Endothelial cell of umbilical vein (primary cell): ENCODE results near the gene LCP1. TPM values are rescaled to one million over a fixed set of nuclear protein-coding genes. Genes with fewer than 3 reads are reported as not detected.

Experiments
- BruUV-seq: library from RNA; stranded (reverse); fragments of 400-500 nt; replicated peaks from 2 replicates; lab custom pipeline; 2021; lab: Mats Ljungman, UMichigan
- CTCF ChIA-PET: fragments of 300-600, 350-600 bp; sonication (Branson Sonifier 250); formaldehyde crosslinking; loops from one replicate; lab custom pipeline; 2021; ENCODE audit warnings: antibody characterized with exemption, inconsistent platforms; lab: Charles Lee
- POLR2A ChIA-PET: fragments of 300-600, 350-600 bp; sonication (Branson Sonifier 250); formaldehyde crosslinking; loops from one replicate; lab custom pipeline; 2021; ENCODE audit warnings: antibody characterized with exemption, inconsistent platforms; lab: Charles Lee
- DNase-seq: peaks from one replicate; pipeline ENCODE4 v3.0.0-alpha.2; 2011; ENCODE audit warnings: low read depth, low spot score
- FAIRE-seq: peaks from 2 replicates; lab custom pipeline; 2011; peaks lifted over from hg19 to GRCh38; lab: Jason Lieb, UNC
- H2AFZ ChIP-seq: 2 replicates; pipeline ENCODE4 v1.6.0; 2012; ENCODE audit warnings: low read depth, low read length, control low read depth, inconsistent platforms
- H3K27ac ChIP-seq: 2 replicates; pipeline ENCODE4 v1.5.1; 2011; ENCODE audit warnings: low read depth, mild to moderate bottlenecking, control low read depth, low read length, moderate library complexity; ENCODE audit not compliant: insufficient read depth
- H3K27me3 ChIP-seq, 2 experiments: 2 replicates each; pipeline versions ENCODE4 v1.6.0 to v1.6.1; 2011; ENCODE audit warnings: low read length in 2 of 2, mixed read lengths in 1 of 2; ENCODE audit not compliant: control insufficient read depth in 2 of 2, insufficient read depth in 2 of 2
- H3K36me3 ChIP-seq, 2 experiments: 2 replicates in 1 of 2; 3 replicates in 1 of 2; pipeline ENCODE4 v1.5.1; 2011; ENCODE audit warnings: low read length in 2 of 2, mild to moderate bottlenecking in 1 of 2, moderate library complexity in 1 of 2; ENCODE audit not compliant: control insufficient read depth in 2 of 2, insufficient read depth in 2 of 2; ENCODE audit errors: extremely low read depth in 1 of 2
- H3K4me1 ChIP-seq: 3 replicates; pipeline ENCODE4 v1.5.1; 2011; ENCODE audit warnings: mild to moderate bottlenecking, low read length; ENCODE audit not compliant: control insufficient read depth, insufficient read depth; ENCODE audit errors: extremely low read depth
- H3K4me2 ChIP-seq: 2 replicates; pipeline ENCODE4 v1.6.1; 2011; ENCODE audit warnings: low read length, control low read depth, mixed read lengths; ENCODE audit not compliant: insufficient read depth
- H3K4me3 ChIP-seq, 3 experiments: fragments of 200-600 bp in 1 of 3; sonication (generic), shearing (Covaris generic) in 1 of 3; replicated peaks in 1 of 3; 2 replicates each; pipeline ENCODE4 v1.5.1; 2011 to 2016; ENCODE audit warnings: control low read depth in 3 of 3, low read length in 3 of 3, mild to moderate bottlenecking in 2 of 3, inconsistent platforms in 1 of 3, low read depth in 1 of 3, moderate library complexity in 1 of 3; ENCODE audit not compliant: insufficient read depth in 1 of 3
- H3K79me2 ChIP-seq: 2 replicates; pipeline ENCODE4 v1.6.0; 2012; ENCODE audit warnings: low read length, inconsistent platforms; ENCODE audit not compliant: control insufficient read depth, insufficient read depth
- H3K9ac ChIP-seq: replicated peaks from 2 replicates; pipeline ENCODE3; 2011; ENCODE audit warnings: low read length, control low read depth; ENCODE audit not compliant: insufficient read depth; ENCODE audit errors: extremely low read depth
- H3K9me1 ChIP-seq: replicated peaks from 3 replicates; pipeline ENCODE4 v1.6.0; 2011; ENCODE audit warnings: mild to moderate bottlenecking, low read length; ENCODE audit not compliant: control insufficient read depth, insufficient read depth; ENCODE audit errors: extremely low read depth
- H3K9me3 ChIP-seq: replicated peaks from 2 replicates; pipeline ENCODE4 v1.5.1; 2012; ENCODE audit warnings: low read length, inconsistent platforms; ENCODE audit not compliant: control insufficient read depth, insufficient read depth
- H4K20me1 ChIP-seq: replicated peaks from 2 replicates; pipeline ENCODE3; 2011; ENCODE audit warnings: mild to moderate bottlenecking, low read length; ENCODE audit not compliant: control insufficient read depth, insufficient read depth; ENCODE audit errors: extremely low read depth
- EZH2 ChIP-seq: IDR thresholded peaks from 2 replicates; pipeline ENCODE4 v1.6.1; 2012; ENCODE audit warnings: borderline replicate concordance, low read depth, mild to moderate bottlenecking, moderate library complexity, low read length, inconsistent platforms; ENCODE audit not compliant: severe bottlenecking
- FOS ChIP-seq: IDR thresholded peaks from 2 replicates; pipeline ENCODE4 v1.6.1; 2011; ENCODE audit warnings: mild to moderate bottlenecking, low read length, moderate library complexity, borderline replicate concordance; ENCODE audit not compliant: insufficient read depth
- GATA2 ChIP-seq: IDR thresholded peaks from 2 replicates; pipeline ENCODE4 v1.7.0; 2011; ENCODE audit warnings: low read depth, mild to moderate bottlenecking, moderate library complexity, mixed read lengths, low read length; ENCODE audit not compliant: insufficient read length, insufficient read depth
- JUN ChIP-seq: IDR thresholded peaks from 2 replicates; pipeline ENCODE4 v1.6.1; 2011; ENCODE audit warnings: borderline replicate concordance, low read depth; ENCODE audit not compliant: insufficient read length, insufficient read depth
- MYC ChIP-seq: IDR thresholded peaks from one replicate; pipeline ENCODE4 v1.6.1; 2011; ENCODE audit warnings: mild to moderate bottlenecking, low read depth, low read length
- POLR2A ChIP-seq: IDR thresholded peaks from 2 replicates; pipeline ENCODE4 v1.6.1; 2012; ENCODE audit warnings: low read depth, mild to moderate bottlenecking, control low read depth, low read length
- POLR2AphosphoS5 ChIP-seq: IDR thresholded peaks from 2 replicates; pipeline ENCODE4 v1.6.1; 2012; ENCODE audit warnings: low read depth, mild to moderate bottlenecking, control low read depth, low read length, moderate library complexity; ENCODE audit not compliant: insufficient read depth
- dilution Hi-C: fragments of 300-500 bp; cut with MboI; formaldehyde crosslinking; loops from one replicate; pipeline ENCODE4 v1.15.0; 2019; ENCODE audit warnings: low sequenced_read_pairs; ENCODE audit not compliant: extremely low pct_ligation_motif_present
- intact Hi-C: fragments of 100-400 bp; cut with micrococcal nuclease; formaldehyde crosslinking; loops from one replicate; pipeline ENCODE4 v1.10.0; 2022
- polyA plus RNA-seq, 4 experiments: library from polyadenylated mRNA; depleted of rRNA in 3 of 4; stranded (reverse) in 3 of 4; unstranded in 1 of 4; fragments of >200 nt; gene quantifications; 2 replicates each; pipeline versions ENCODE4 v1.2.1 to v1.2.3, GENCODE V29; 2011 to 2012; ENCODE audit warnings: missing spikeins in 1 of 4
- total RNA-seq: library from RNA; stranded (reverse); gene quantifications from 2 replicates; pipeline ENCODE4 v1.2.3, GENCODE V29; 2021
- TF ChIP-seq, protein P1 (sequence below): IDR thresholded peaks from 2 replicates; pipeline ENCODE4 v1.6.1; 2011; ENCODE audit not compliant: insufficient read depth, insufficient read length
- TF ChIP-seq, protein P2 (sequence below), 2 donors: IDR thresholded peaks; 1 replicate in 1 of 2; 2 replicates in 1 of 2; pipeline ENCODE4 v1.5.1; 2011; ENCODE audit warnings: low read length in 2 of 2, mild to moderate bottlenecking in 2 of 2, moderate library complexity in 2 of 2, control low read depth in 1 of 2, inconsistent platforms in 1 of 2, low read depth in 1 of 2; ENCODE audit not compliant: insufficient read depth in 1 of 2; ENCODE audit errors: extremely low read depth in 1 of 2

The LCP1 gene
- total and polyA plus RNA-seq, 2 donors (not counting 3 experiments of a cell fraction or from before 2014, with no cell fraction given) = 0.18 to 0.38 TPM

DNA sequence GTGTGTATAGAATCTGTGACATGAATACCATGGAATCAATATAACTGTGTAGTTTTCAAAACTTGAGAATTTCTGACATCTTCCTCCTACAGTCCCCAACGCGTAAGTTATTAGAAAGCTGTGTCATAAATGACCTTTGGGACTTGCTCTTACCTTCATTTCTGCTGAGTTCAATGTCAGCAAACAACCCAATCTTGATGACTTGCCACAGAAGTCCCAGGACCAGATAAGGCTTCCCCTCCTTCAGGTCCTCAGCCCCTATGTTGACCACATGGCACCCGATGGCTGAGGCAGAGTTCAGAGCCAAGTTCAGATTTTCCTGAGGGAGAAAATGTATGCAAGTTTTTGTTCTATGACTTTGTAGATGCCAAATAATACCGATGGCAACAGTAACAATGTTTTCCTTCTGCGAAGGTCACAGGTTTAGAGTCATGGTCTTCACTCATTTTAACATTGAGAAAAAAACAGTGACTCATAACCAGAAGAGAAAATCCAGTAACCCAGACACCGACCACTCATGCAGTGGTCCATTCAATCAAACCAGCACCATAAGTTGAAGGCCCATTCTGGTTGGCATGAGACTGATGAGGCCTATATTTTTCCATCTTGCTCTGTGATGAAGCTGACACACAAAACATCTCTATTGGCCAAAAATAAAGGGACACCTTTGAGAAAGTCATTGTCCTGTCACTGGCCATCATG lies 29.2 kb downstream of the LCP1 start:
- no peak overlapping the region for H3K27ac ChIP-seq
- ChIA-PET CTCF (no interaction called here), POLR2A (no interaction called here)
- H3K27me3 ChIP-seq = peaks cover 23 to 29% of the 10 kb centered on the region in 2 experiments
- no peaks in the 10 kb centered on the region for H3K9me1 ChIP-seq
- H4K20me1 ChIP-seq = no peaks in the 10 kb centered on the region
- no peak for TF ChIP-seq MYC
- no peak for TF ChIP-seq FOS
- TF ChIP-seq POLR2AphosphoS5 = no peak
- TF ChIP-seq, protein P1, sequence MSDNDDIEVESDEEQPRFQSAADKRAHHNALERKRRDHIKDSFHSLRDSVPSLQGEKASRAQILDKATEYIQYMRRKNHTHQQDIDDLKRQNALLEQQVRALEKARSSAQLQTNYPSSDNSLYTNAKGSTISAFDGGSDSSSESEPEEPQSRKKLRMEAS = no peak
- no peak for TF ChIP-seq GATA2
- TF ChIP-seq, protein P2, sequence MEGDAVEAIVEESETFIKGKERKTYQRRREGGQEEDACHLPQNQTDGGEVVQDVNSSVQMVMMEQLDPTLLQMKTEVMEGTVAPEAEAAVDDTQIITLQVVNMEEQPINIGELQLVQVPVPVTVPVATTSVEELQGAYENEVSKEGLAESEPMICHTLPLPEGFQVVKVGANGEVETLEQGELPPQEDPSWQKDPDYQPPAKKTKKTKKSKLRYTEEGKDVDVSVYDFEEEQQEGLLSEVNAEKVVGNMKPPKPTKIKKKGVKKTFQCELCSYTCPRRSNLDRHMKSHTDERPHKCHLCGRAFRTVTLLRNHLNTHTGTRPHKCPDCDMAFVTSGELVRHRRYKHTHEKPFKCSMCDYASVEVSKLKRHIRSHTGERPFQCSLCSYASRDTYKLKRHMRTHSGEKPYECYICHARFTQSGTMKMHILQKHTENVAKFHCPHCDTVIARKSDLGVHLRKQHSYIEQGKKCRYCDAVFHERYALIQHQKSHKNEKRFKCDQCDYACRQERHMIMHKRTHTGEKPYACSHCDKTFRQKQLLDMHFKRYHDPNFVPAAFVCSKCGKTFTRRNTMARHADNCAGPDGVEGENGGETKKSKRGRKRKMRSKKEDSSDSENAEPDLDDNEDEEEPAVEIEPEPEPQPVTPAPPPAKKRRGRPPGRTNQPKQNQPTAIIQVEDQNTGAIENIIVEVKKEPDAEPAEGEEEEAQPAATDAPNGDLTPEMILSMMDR (IDR thresholded peaks at IDR 0.05; ENCODE audit: extremely low read depth in 1 of 2, insufficient read depth in 1 of 2, low read depth in 1 of 2, low read length in 2 of 2) = no peak
- no peak for TF ChIP-seq POLR2A
- no peak for TF ChIP-seq JUN
- TF ChIP-seq EZH2 = no peak
- no peak overlapping the region for H3K9ac ChIP-seq
- no peak for FAIRE-seq
- BruUV-seq = no TSS peak
- intact Hi-C loops (no loop called here), dilution Hi-C loops (no loop called here)
- no peak overlapping the region for H3K4me3 ChIP-seq
- no peak overlapping the region for H2AFZ ChIP-seq
- no peaks in the 10 kb centered on the region for H3K36me3 ChIP-seq
- no peaks in the 10 kb centered on the region for H3K79me2 ChIP-seq
- no peaks in the 10 kb centered on the region for H3K4me1 ChIP-seq
- no peak overlapping the region for H3K4me2 ChIP-seq
- no peak for DNase-seq
- no peaks in the 10 kb centered on the region for H3K9me3 ChIP-seq
